ENCODE results near the gene APP.

Gene APP

GRCh38 chr21:25870084-25870483 lies 300.5 kb downstream of the APP start:
- no peak for DNase-seq (ENCODE audit: low spot score)

GRCh38 chr21:25867061-25867460 lies 303.5 kb downstream of the APP start:
- no peak for DNase-seq (ENCODE audit: low spot score)

GRCh38 chr21:25863747-25864146 lies 306.8 kb downstream of the APP start:
- no peak for DNase-seq (ENCODE audit: low spot score)

- DNase-seq (ENCODE audit: low spot score), result no peak
Observed at GRCh38 chr21:25863031-25863430, 307.5 kb downstream of the APP start.

- DNase-seq (ENCODE audit: low spot score), result peak; percentile 48
Observed at GRCh38 chr21:25862596-25862995, 308.0 kb downstream of the APP start.

GRCh38 chr21:25862112-25862511 lies 308.5 kb downstream of the APP start:
- DNase-seq (ENCODE audit: low spot score), result no peak

GRCh38 chr21:25859235-25859929 lies 311.2 kb downstream of the APP start:
- DNase-seq (ENCODE audit: low spot score), result no peak

- no peak for DNase-seq (ENCODE audit: low spot score)
Observed at GRCh38 chr21:25858325-25858724, 312.2 kb downstream of the APP start.

GRCh38 chr21:25857308-25858074 lies 313.1 kb downstream of the APP start:
- DNase-seq (ENCODE audit: low spot score), result no peak

GRCh38 chr21:25855576-25855975 lies 315.0 kb downstream of the APP start:
- DNase-seq (ENCODE audit: low spot score), result no peak

- no peak for DNase-seq (ENCODE audit: low spot score)
Observed at GRCh38 chr21:25850126-25850842, 320.3 kb downstream of the APP start.

- no peak for DNase-seq (ENCODE audit: low spot score)
Observed at GRCh38 chr21:25848309-25848708, 322.3 kb downstream of the APP start.

- DNase-seq (ENCODE audit: low spot score), result peak; percentile 6
Observed at GRCh38 chr21:25845729-25846256, 324.8 kb downstream of the APP start.

- DNase-seq (ENCODE audit: low spot score), result no peak
Observed at GRCh38 chr21:25842925-25843324, 327.6 kb downstream of the APP start.

GRCh38 chr21:25838809-25839208 lies 331.8 kb downstream of the APP start:
- peak; percentile 7 for DNase-seq (ENCODE audit: low spot score)

GRCh38 chr21:25837533-25838265 lies 332.9 kb downstream of the APP start:
- DNase-seq (ENCODE audit: low spot score), result peak; percentile 11

GRCh38 chr21:25836396-25836795 lies 334.2 kb downstream of the APP start:
- no peak for DNase-seq (ENCODE audit: low spot score)

GRCh38 chr21:25834381-25834780 lies 336.2 kb downstream of the APP start:
- peak; percentile 43 for DNase-seq (ENCODE audit: low spot score)

- DNase-seq (ENCODE audit: low spot score), result peak; percentile 19
Observed at GRCh38 chr21:25831300-25831960, 339.1 kb downstream of the APP start.

All from kidney tubule cell (primary cell).